Activated CD4-positive, alpha-beta memory T cell treated with anti-CD3 and anti-CD28 coated beads, Interleukin-2, amount 10 ng/mL, durations not matched to agents 7 days and 5 days (primary cell): ENCODE measurements around the gene KRTAP10-12. TPM values are rescaled to one million over a fixed set of nuclear protein-coding genes. Genes with fewer than 3 reads are reported as not detected.
"Not testable (repeated sequence)": the region's sequence is repeated elsewhere in the genome, so short reads cannot be mapped to it uniquely, and the experiment has no call there.

Experiments used
- CTCF ChIA-PET: fragments of 350-600 bp; sonication (Branson Sonifier 250); formaldehyde crosslinking; loops from one replicate; lab custom pipeline; 2021; ENCODE audit warnings: antibody characterized with exemption, inconsistent platforms; lab: Charles Lee
- POLR2A ChIA-PET: fragments of 350-600 bp; sonication (Branson Sonifier 250); formaldehyde crosslinking; loops from one replicate; lab custom pipeline; 2021; ENCODE audit warnings: antibody characterized with exemption; lab: Charles Lee
- DNase-seq: peaks from one replicate; pipeline ENCODE4 v3.0.0-alpha.2; 2020
- H3K27ac Mint-ChIP-seq: one replicate; pipeline ENCODE4 v1.8.0; 2021; ENCODE audit warnings: mild to moderate bottlenecking, mixed read lengths
- H3K27me3 Mint-ChIP-seq: one replicate; pipeline ENCODE4 v1.8.0; 2021; ENCODE audit warnings: mixed read lengths
- H3K36me3 Mint-ChIP-seq: one replicate; pipeline ENCODE4 v1.8.0; 2021; ENCODE audit warnings: low read depth, mixed read lengths
- H3K4me1 Mint-ChIP-seq: one replicate; pipeline ENCODE4 v1.8.0; 2021; ENCODE audit warnings: mixed read lengths
- H3K4me3 Mint-ChIP-seq: one replicate; pipeline ENCODE4 v1.8.0; 2021; ENCODE audit warnings: mild to moderate bottlenecking, mixed read lengths
- H3K9me3 Mint-ChIP-seq: one replicate; pipeline ENCODE4 v1.8.0; 2021; ENCODE audit warnings: mixed read lengths
- total RNA-seq, 2 experiments: library from RNA; stranded (reverse); gene quantifications; one replicate each; pipeline ENCODE4 v1.2.3, GENCODE V29; 2021

KRTAP10-12 gene
- total RNA-seq, result not detected

GRCh38 chr21:44697172-44697810 lies at the start of gene KRTAP10-12:
KRTAP10-12 (plus strand) TSS chr21:44697172; CDS start chr21:44697202, 30 bp downstream.
- H3K27ac Mint-ChIP-seq, DNase-seq, H3K9me3 Mint-ChIP-seq, POLR2A ChIA-PET, H3K36me3 Mint-ChIP-seq, CTCF ChIA-PET, H3K4me1 Mint-ChIP-seq, H3K4me3 Mint-ChIP-seq: not testable (repeated sequence)
- peaks cover 61% of the 10 kb centered on the region for H3K27me3 Mint-ChIP-seq

DNA sequence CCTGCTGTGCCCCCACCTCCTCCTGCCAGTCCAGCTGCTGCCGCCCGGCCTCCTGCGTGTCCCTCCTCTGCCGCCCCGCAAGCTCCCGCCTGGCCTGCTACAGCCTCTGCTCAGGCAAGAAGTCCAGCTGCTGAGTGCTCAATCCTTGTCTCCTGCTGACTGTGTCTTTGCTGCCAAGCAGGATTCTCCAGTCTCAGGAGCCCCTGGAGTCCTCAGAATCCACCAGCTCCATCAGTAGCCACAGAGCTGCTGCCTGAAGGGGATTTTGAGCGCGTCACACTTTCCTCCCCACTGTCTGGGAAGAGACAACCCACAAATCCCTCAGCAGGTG lies 49.8 kb upstream of the KRTAP10-12 start:
- peaks cover 7% of the 10 kb centered on the region for H3K27me3 Mint-ChIP-seq
- H3K4me1 Mint-ChIP-seq, result no peaks in the 10 kb centered on the region
- H3K4me3 Mint-ChIP-seq, result no peak overlapping the region
- DNase-seq, result no peak
- H3K27ac Mint-ChIP-seq, result no peak overlapping the region
- ChIA-PET CTCF (no interaction called here), POLR2A (no interaction called here)
- H3K9me3 Mint-ChIP-seq, result peaks cover 27% of the 10 kb centered on the region
- peaks cover 16% of the 10 kb centered on the region for H3K36me3 Mint-ChIP-seq

GRCh38 chr21:44648557-44649311 lies 48.2 kb upstream of the KRTAP10-12 start:
- no peak for DNase-seq
- H3K27me3 Mint-ChIP-seq, result peaks cover 4% of the 10 kb centered on the region
- H3K4me3 Mint-ChIP-seq, result no peak overlapping the region
- H3K4me1 Mint-ChIP-seq, result peaks cover 3% of the 10 kb centered on the region
- H3K9me3 Mint-ChIP-seq, result peaks cover 18% of the 10 kb centered on the region
- no peak overlapping the region for H3K27ac Mint-ChIP-seq
- POLR2A ChIA-PET, result no interaction called here
- H3K36me3 Mint-ChIP-seq, result peaks cover 19% of the 10 kb centered on the region
- CTCF ChIA-PET, result no interaction called here

GRCh38 chr21:44649521-44650100 lies 47.4 kb upstream of the KRTAP10-12 start:
- peaks cover 1% of the 10 kb centered on the region for H3K27me3 Mint-ChIP-seq
- peaks cover 12% of the 10 kb centered on the region for H3K4me1 Mint-ChIP-seq
- DNase-seq, result no peak
- ChIA-PET CTCF (no interaction called here), POLR2A (no interaction called here)
- H3K36me3 Mint-ChIP-seq, result peaks cover 17% of the 10 kb centered on the region
- no peak overlapping the region for H3K4me3 Mint-ChIP-seq
- H3K27ac Mint-ChIP-seq, result no peak overlapping the region
- H3K9me3 Mint-ChIP-seq, result peaks cover 14% of the 10 kb centered on the region

DNA sequence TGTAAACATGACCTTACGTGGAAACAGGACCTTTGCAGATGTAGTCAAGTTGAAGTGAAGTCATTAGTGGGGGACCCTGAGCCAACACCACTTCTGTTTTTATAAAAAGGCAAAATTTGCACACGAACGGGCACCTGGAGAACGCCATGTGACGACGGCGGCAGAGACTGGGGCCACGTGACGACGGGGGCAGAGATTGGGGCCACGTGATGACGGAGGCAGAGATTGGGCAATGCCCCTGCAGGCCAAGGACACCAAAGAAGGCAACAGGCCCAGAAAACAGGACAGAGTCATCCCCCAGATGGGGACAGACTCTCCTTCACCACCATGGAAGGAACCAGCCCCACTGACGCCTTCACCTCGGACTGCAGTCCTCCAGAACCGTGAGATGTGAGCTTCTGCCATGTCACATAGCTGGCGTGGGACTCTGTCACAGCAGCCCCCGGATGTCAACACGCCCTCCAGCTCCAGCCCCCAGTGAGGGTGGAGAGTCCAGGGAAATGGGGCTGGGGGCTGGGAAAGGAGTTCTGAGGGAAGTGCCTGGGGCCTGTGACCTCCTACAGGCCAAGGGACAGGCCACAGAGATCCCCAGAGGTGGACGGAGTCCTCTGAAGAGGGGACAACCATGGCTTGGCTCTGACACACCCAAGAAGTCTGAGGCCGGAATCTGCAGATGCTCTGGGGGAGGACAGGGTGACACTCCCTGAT lies 46.6 kb upstream of the KRTAP10-12 start:
- Mint-ChIP-seq H3K4me1 (peaks cover 18% of the 10 kb centered on the region), H3K27ac (no peak overlapping the region), H3K4me3 (no peak overlapping the region), H3K27me3 (no peaks in the 10 kb centered on the region), H3K36me3 (peaks cover 18% of the 10 kb centered on the region), H3K9me3 (peaks cover 9% of the 10 kb centered on the region)
- CTCF ChIA-PET, result no interaction called here
- POLR2A ChIA-PET, result no interaction called here
- DNase-seq, result no peak

DNA sequence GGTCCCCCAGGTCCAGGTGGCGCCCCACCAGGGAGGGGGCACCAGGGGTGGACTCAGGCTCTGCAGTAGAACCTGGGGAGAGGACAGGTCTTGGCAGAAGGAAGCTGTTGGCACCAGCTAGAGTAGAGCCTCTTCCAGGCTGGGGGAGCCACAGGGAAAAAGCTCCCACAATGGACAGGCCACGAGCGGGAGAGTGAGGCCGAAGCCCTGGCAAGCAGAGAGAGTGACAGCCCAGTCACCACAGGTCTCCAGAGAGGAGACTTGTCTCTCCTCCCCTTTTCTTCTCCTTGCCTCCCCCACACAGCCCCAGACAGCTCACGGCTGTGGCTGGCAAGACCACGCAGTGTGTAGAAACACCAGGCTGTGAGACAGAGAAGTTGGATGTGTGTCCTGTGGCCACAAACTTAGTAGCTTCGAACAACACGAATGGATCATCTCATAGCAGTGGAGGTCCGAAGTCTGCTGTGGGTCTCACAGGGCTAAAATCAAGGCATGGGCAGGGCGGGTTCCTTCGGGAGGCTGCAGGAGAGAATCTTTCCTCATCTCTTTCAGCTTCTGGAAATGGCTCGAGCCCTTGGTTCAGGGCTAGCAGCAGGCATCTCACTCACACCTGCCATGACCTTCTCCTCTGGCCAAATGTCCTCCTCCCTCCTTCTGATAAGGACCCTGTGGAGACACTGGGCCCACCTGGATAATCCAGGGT lies 45.8 kb upstream of the KRTAP10-12 start:
- H3K4me1 Mint-ChIP-seq, result peaks cover 23% of the 10 kb centered on the region
- POLR2A ChIA-PET, result no interaction called here
- H3K27ac Mint-ChIP-seq, result no peak overlapping the region
- H3K9me3 Mint-ChIP-seq, result peaks cover 16% of the 10 kb centered on the region
- no peaks in the 10 kb centered on the region for H3K27me3 Mint-ChIP-seq
- CTCF ChIA-PET, result no interaction called here
- no peak for DNase-seq
- no peak overlapping the region for H3K4me3 Mint-ChIP-seq
- peaks cover 22% of the 10 kb centered on the region for H3K36me3 Mint-ChIP-seq

DNA sequence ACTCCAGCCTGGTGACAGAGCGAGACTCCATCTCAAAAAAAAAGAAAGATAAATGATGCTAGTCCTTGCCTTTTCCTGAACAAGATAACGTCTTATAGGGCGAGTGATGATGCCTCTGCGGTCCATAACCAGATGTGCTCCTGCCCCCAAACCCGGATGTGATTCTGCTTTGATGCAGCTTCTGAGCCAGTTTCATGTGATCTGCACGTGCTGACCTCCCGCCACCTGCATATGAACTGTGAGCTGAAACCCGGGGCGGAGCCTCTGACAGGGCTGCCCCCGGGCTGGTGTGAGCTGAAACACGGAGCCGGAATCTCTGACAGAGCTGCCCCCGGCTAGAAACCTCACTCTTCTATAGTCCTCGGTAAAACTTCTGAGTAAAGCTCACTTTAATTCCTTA lies 43.8 kb upstream of the KRTAP10-12 start:
- H3K27ac Mint-ChIP-seq, result no peak overlapping the region

DNA sequence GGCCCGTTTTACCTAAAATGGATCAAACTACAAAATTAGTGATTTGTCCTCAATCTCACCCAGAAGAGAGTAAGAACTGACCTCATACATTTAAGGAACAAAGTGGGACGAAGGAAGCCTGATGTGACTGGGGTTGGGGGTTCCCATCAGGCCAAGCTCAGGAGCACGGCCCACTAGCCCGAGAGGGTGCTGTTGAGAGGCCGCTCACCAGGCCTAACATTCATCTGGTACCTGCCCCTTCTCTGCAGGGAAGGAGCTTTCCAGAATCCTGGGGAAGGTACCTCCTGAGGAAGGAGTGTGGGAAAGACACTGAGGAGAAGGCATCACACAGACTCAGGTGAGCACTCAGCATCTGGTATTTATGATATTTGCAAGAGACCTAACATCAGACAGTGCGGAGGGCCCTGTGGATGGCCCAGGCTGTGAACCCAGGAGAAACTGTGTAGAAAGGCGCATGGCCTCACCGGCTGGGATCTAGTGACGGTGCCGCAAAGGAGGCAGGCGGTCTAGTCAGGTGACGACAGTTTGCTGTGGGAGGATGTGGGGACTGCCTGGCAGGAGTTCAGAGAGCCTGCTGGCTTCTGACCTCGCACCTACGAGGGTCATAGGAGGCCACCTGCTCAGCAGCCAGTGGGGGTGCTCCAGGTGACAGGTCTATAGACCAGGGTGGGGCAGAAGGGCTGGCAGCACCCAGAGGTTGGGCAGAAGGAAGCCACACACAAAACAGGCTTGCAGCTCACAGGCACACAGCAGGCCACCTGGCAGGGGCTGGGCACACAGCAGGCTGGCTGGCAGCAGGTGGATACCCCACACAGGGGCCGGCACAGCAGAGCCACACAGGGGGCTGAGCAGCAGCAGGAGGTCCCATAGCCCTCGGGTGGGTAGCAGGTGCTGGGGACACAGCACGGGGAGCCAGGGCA lies 43.1 kb upstream of the KRTAP10-12 start:
- H3K4me1 Mint-ChIP-seq, result peaks cover 51% of the 10 kb centered on the region
- CTCF ChIA-PET, result interaction anchor here (0.7 to 1.0 kb wide), 3 partner anchors 9 to 88 kb away, joined by 3 to 4 read pairs (median 4); no protein-coding TSS in a partner anchor

More for the DNA sequence above, 43.8 kb upstream of the KRTAP10-12 start:
- CTCF ChIA-PET, result interaction anchor here (0.7 to 1.0 kb wide), 2 partner anchors 34 to 89 kb away, joined by 4 read pairs; no protein-coding TSS in a partner anchor
- peaks cover 39% of the 10 kb centered on the region for H3K36me3 Mint-ChIP-seq
- H3K9me3 Mint-ChIP-seq, result peaks cover 23% of the 10 kb centered on the region
- no peaks in the 10 kb centered on the region for H3K27me3 Mint-ChIP-seq
- DNase-seq, result no peak
- H3K4me3 Mint-ChIP-seq, result no peak overlapping the region
- H3K4me1 Mint-ChIP-seq, result peaks cover 43% of the 10 kb centered on the region
- POLR2A ChIA-PET, result interaction anchor here (1.2 kb wide), 1 partner anchor 34 kb away, joined by 4 read pairs; no protein-coding TSS in a partner anchor

DNA sequence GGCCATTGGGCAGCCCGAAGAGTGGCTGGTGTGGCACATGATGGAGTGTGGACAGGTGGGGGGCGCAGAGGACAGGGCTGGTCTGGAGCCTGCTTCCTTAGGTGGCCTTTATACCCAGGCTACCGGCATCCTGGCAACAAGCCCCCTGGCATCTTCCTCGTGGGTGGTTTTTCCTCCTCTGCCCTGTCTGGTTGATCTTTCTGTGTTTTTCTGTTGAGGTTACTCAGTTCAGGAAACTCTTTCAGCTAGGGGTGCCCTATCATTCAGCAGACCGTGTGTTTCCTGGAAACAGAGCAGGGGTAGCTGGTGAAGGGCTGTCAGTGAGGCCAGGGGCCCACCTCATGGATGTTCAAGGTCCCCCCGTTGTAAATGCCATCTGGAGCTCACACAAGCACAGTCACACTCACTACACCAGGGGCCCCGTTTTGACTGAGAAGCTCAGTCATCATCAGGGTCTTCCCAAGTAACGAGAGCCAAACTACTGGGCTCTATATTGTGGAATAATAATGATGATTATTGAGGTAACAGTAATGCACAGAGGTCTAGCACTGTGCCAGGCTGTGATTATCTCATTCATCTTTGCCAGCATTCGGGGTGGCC lies 42.3 kb upstream of the KRTAP10-12 start, which contains the start of gene KRTAP12-4:
Gene KRTAP12-4, minus strand, starts transcription at position 84 of the 600 bp plus-strand sequence. Its CDS starts 45 bp downstream, at position 39.
- peaks cover 31% of the 10 kb centered on the region for H3K9me3 Mint-ChIP-seq
- no peak within 1 kb of the TSS for H3K4me3 Mint-ChIP-seq
- ChIA-PET CTCF (interaction anchor here (0.9 to 1.6 kb wide), 2 partner anchors 10 to 139 kb away, joined by 3 to 4 read pairs; no protein-coding TSS in a partner anchor), POLR2A (interaction anchor here (2.2 kb wide), 1 partner anchor 36 kb away, joined by 9 read pairs; no protein-coding TSS in a partner anchor)
- H3K27me3 Mint-ChIP-seq, result no peaks in the 10 kb centered on the region
- peaks cover 48% of the 10 kb centered on the region for H3K36me3 Mint-ChIP-seq
- peak within 1 kb of the TSS; percentile 63 for H3K27ac Mint-ChIP-seq
- DNase-seq, result no peak
- H3K4me1 Mint-ChIP-seq, result peaks cover 59% of the 10 kb centered on the region

More for the DNA sequence above, 43.1 kb upstream of the KRTAP10-12 start:
- no peaks in the 10 kb centered on the region for H3K27me3 Mint-ChIP-seq
- peaks cover 45% of the 10 kb centered on the region for H3K36me3 Mint-ChIP-seq
- peaks cover 28% of the 10 kb centered on the region for H3K9me3 Mint-ChIP-seq
- H3K27ac Mint-ChIP-seq, result peak overlapping the region; percentile 63
- no peak overlapping the region for H3K4me3 Mint-ChIP-seq
- POLR2A ChIA-PET, result interaction anchor here (1.2 to 2.2 kb wide), 2 partner anchors 34 to 35 kb away, joined by 4 to 9 read pairs; no protein-coding TSS in a partner anchor
- peak; percentile 49 for DNase-seq

GRCh38 chr21:44656868-44657267 lies 40.1 kb upstream of the KRTAP10-12 start:
- ChIA-PET POLR2A (interaction anchor here (0.9 to 2.5 kb wide), 7 partner anchors 11 to 574 kb away, joined by 3 to 18 read pairs (median 4); partner anchors contain the start of gene KRTAP10-11), CTCF (interaction anchor here (1.2 to 2.2 kb wide), 2 partner anchors 38 to 136 kb away, joined by 3 to 6 read pairs; no protein-coding TSS in a partner anchor)
- Mint-ChIP-seq H3K4me1 (peaks cover 64% of the 10 kb centered on the region), H3K27ac (peak overlapping the region; percentile 93), H3K4me3 (peak overlapping the region; percentile 40), H3K27me3 (peaks cover 3% of the 10 kb centered on the region), H3K36me3 (peaks cover 56% of the 10 kb centered on the region), H3K9me3 (peaks cover 31% of the 10 kb centered on the region)
- no peak for DNase-seq
